T-cell (primary cell): Measurements from ENCODE around the gene INHBE. TPM values are rescaled to one million over a fixed set of nuclear protein-coding genes. Genes with fewer than 3 reads are reported as not detected.
"Not testable (repeated sequence)": the region's sequence is repeated elsewhere in the genome, so short reads cannot be mapped to it uniquely, and the experiment has no call there.

Source experiments
- ATAC-seq, 4 experiments: fragments of 200-7000 bp in 3 of 4; fragments of 150-1000 bp in 1 of 4; cut with Tn5 transposase; replicated peaks in 1 of 4; 1 replicate in 3 of 4; 2 replicates in 1 of 4; pipeline ENCODE4 v1.10.0; 2021; ENCODE audit warnings: moderate library complexity in 3 of 4, mild to moderate bottlenecking in 2 of 4, moderate number of reproducible peaks in 1 of 4
- CTCF ChIA-PET, 2 donors: fragments of 300-600 bp; sonication (Branson Sonifier 250); formaldehyde crosslinking; loops; one replicate each; lab custom pipeline; 2022; ENCODE audit warnings: antibody characterized with exemption in 2 of 2; lab: Charles Lee
- POLR2A ChIA-PET, 2 donors: fragments of 300-600 bp; sonication (Branson Sonifier 250); formaldehyde crosslinking; loops; one replicate each; lab custom pipeline; 2022; ENCODE audit warnings: antibody characterized with exemption in 2 of 2; lab: Charles Lee
- DNase-seq, 35 experiments: peaks; one replicate each; pipeline versions ENCODE4 v3.0.0 to v3.0.0-alpha.2; 2013 to 2023
- H3K27ac ChIP-seq: one replicate; pipeline ENCODE4 v1.5.1; 2013; ENCODE audit warnings: low read length
- H3K27me3 ChIP-seq, 2 experiments: replicated peaks in 1 of 2; 1 replicate in 1 of 2; 2 replicates in 1 of 2; pipeline versions ENCODE4 v1.6.1 to v1.7.0; 2013; ENCODE audit warnings: low read length in 1 of 2, mixed read lengths in 1 of 2; ENCODE audit not compliant: control insufficient read depth in 2 of 2, insufficient read depth in 2 of 2; ENCODE audit errors: extremely low read depth in 1 of 2
- H3K36me3 ChIP-seq, 2 donors: 1 replicate in 1 of 2; 2 replicates in 1 of 2; pipeline versions ENCODE4 v1.6.1 to v1.7.0; 2013; ENCODE audit warnings: low read length in 1 of 2; ENCODE audit not compliant: control insufficient read depth in 2 of 2, insufficient read depth in 1 of 2; ENCODE audit errors: extremely low read depth in 1 of 2
- H3K4me1 ChIP-seq, 2 experiments: 1 replicate in 1 of 2; 2 replicates in 1 of 2; pipeline versions ENCODE4 v1.6.1 to v1.7.0; 2013; ENCODE audit warnings: low read length in 2 of 2, mixed read lengths in 1 of 2; ENCODE audit not compliant: insufficient read depth in 2 of 2, control insufficient read depth in 1 of 2; ENCODE audit errors: extremely low read depth in 1 of 2
- H3K4me3 ChIP-seq, 2 donors: 1 replicate in 1 of 2; 2 replicates in 1 of 2; pipeline versions ENCODE4 v1.5.1 to v1.7.0; 2013; ENCODE audit warnings: mild to moderate bottlenecking in 2 of 2, low read length in 1 of 2, moderate library complexity in 1 of 2; ENCODE audit not compliant: control insufficient read depth in 1 of 2; ENCODE audit errors: extremely low read depth in 1 of 2
- H3K9me3 ChIP-seq: 2 replicates; pipeline ENCODE4 v1.7.0; 2013
- H3K27ac Mint-ChIP-seq, 2 donors: one replicate each; pipeline ENCODE4 v1.8.0; 2020 to 2021; ENCODE audit warnings: mild to moderate bottlenecking in 2 of 2, mixed read lengths in 2 of 2
- H3K27me3 Mint-ChIP-seq, 2 donors: one replicate each; pipeline ENCODE4 v1.8.0; 2021 to 2022; ENCODE audit warnings: mixed read lengths in 2 of 2
- H3K36me3 Mint-ChIP-seq: one replicate; pipeline ENCODE4 v1.8.0; 2021; ENCODE audit warnings: mixed read lengths
- H3K4me1 Mint-ChIP-seq, 3 donors: one replicate each; pipeline ENCODE4 v1.8.0; 2020 to 2022; ENCODE audit warnings: mixed read lengths in 3 of 3, mild to moderate bottlenecking in 1 of 3
- H3K4me3 Mint-ChIP-seq, 3 donors: one replicate each; pipeline ENCODE4 v1.8.0; 2020 to 2022; ENCODE audit warnings: mild to moderate bottlenecking in 3 of 3, mixed read lengths in 3 of 3, moderate library complexity in 3 of 3
- H3K9me3 Mint-ChIP-seq, 3 donors: one replicate each; pipeline ENCODE4 v1.8.0; 2020 to 2022; ENCODE audit warnings: mixed read lengths in 3 of 3
- WGBS: methylation state at CpG from one replicate; pipeline ENCODE4 v1.1.5; 2013; ENCODE audit warnings: missing lambda C conversion rate; ENCODE audit not compliant: insufficient coverage; 5-methylcytosine and 5-hydroxymethylcytosine counted together
- total RNA-seq, 35 experiments: library from RNA in 6 of 35; stranded (reverse) in 6 of 35; fragments of 120-200 nt in 1 of 35; gene quantifications; one replicate each; pipeline versions ENCODE4 v1.2.1 to v1.2.4 and lab custom pipeline; 2013 to 2026

Gene INHBE
- total RNA-seq, 5 donors from 2014 or later (not counting 1 experiment from before 2014, with no cell fraction given), result 0.09 to 0.13 (median 0.12) TPM; not detected in 2

GRCh38 chr12:57435293-57435692, 19.8 kb upstream of the INHBE start:
- Histone ChIP-seq H3K4me1 (peaks cover 6 to 13% of the 10 kb centered on the region in 2 experiments), H3K4me3 (no peak overlapping the region), H3K27ac (no peak overlapping the region), H3K9me3 (no peaks in the 10 kb centered on the region), H3K36me3 (no peaks in the 10 kb centered on the region), H3K27me3 (peaks cover 0 to 4% of the 10 kb centered on the region in 2 experiments)
- ChIA-PET POLR2A (interaction anchor here in 1 of 2 donors (0.7 kb wide), 1 partner anchor 54 kb away, joined by 3 read pairs; no protein-coding TSS in a partner anchor), CTCF (no interaction called here)
- DNase-seq (no peak), ATAC-seq (no peak)
- Mint-ChIP-seq H3K27me3 (no peaks in the 10 kb centered on the region), H3K4me1 (peaks cover 13 to 19% (median 17%) of the 10 kb centered on the region in 3 donors), H3K27ac (peak overlapping the region; percentile 72 to 74), H3K4me3 (peak overlapping the region in 1 of 3 donors; percentile 17), H3K9me3 (no peaks in the 10 kb centered on the region), H3K36me3 (no peaks in the 10 kb centered on the region)
- WGBS, result 65% methylated on average over 3 of the region's 4 CpGs

- Histone ChIP-seq H3K36me3 (no peaks in the 10 kb centered on the region), H3K4me1 (peaks cover 2 to 8% of the 10 kb centered on the region in 2 experiments), H3K27ac (no peak overlapping the region), H3K9me3 (no peaks in the 10 kb centered on the region), H3K27me3 (peaks cover 0 to 10% of the 10 kb centered on the region in 2 experiments), H3K4me3 (no peak overlapping the region)
- Mint-ChIP-seq H3K4me1 (peaks cover 4 to 9% (median 5%) of the 10 kb centered on the region in 3 donors), H3K9me3 (peaks cover 0 to 11% (median 6%) of the 10 kb centered on the region in 3 donors), H3K27ac (no peak overlapping the region), H3K4me3 (no peak overlapping the region), H3K36me3 (peaks cover 9% of the 10 kb centered on the region), H3K27me3 (peaks cover 8 to 9% of the 10 kb centered on the region in 2 donors)
- CTCF ChIA-PET, result interaction anchor here in 1 of 2 donors (0.6 kb wide), 1 partner anchor 63 kb away, joined by 3 read pairs; no protein-coding TSS in a partner anchor
- WGBS, result no CpG with 5 or more reads among the region's 1 CpG
- ATAC-seq, result no peak
- no peak for DNase-seq
- POLR2A ChIA-PET, result no interaction called here
Measured at GRCh38 chr12:57438400-57438799, 16.7 kb upstream of the INHBE start.

GRCh38 chr12:57439762-57440266, 15.3 kb upstream of the INHBE start:
- ChIA-PET POLR2A (no interaction called here), CTCF (interaction anchor here in 1 of 2 donors (0.7 kb wide), 3 partner anchors 12 to 175 kb away, joined by 4 to 6 read pairs (median 5); partner anchors contain the start of gene GLI1)
- H3K4me3 ChIP-seq, result no peak overlapping the region
- no peak overlapping the region for H3K4me3 Mint-ChIP-seq
- H3K27me3 Mint-ChIP-seq, result peaks cover 8 to 9% of the 10 kb centered on the region in 2 donors
- H3K4me1 Mint-ChIP-seq, result peaks cover 4 to 5% (median 5%) of the 10 kb centered on the region in 3 donors
- no peak for DNase-seq
- no peak overlapping the region for H3K27ac ChIP-seq
- no peak overlapping the region for H3K27ac Mint-ChIP-seq
- ATAC-seq, result no peak
- H3K36me3 Mint-ChIP-seq, result peaks cover 9% of the 10 kb centered on the region
- H3K9me3 Mint-ChIP-seq, result peaks cover 0 to 11% (median 6%) of the 10 kb centered on the region in 3 donors
- H3K4me1 ChIP-seq, result peaks cover 2 to 8% of the 10 kb centered on the region in 2 experiments
- no peaks in the 10 kb centered on the region for H3K9me3 ChIP-seq
- H3K36me3 ChIP-seq, result no peaks in the 10 kb centered on the region
- 86% methylated on average over 2 of the region's 4 CpGs for WGBS
- peaks cover 0 to 10% of the 10 kb centered on the region in 2 experiments for H3K27me3 ChIP-seq

GRCh38 chr12:57441393-57441792, 13.7 kb upstream of the INHBE start:
- ATAC-seq, H3K36me3 Mint-ChIP-seq, H3K4me1 Mint-ChIP-seq, POLR2A ChIA-PET, H3K27ac ChIP-seq, H3K9me3 ChIP-seq, CTCF ChIA-PET, H3K27ac Mint-ChIP-seq, H3K4me1 ChIP-seq, DNase-seq, H3K27me3 Mint-ChIP-seq, H3K27me3 ChIP-seq, H3K36me3 ChIP-seq, H3K4me3 Mint-ChIP-seq, H3K4me3 ChIP-seq: not testable (repeated sequence)
- H3K9me3 Mint-ChIP-seq, result peaks cover 0 to 11% (median 6%) of the 10 kb centered on the region in 3 donors
- WGBS, result no CpG with 5 or more reads among the region's 2 CpGs

- CTCF ChIA-PET, result no interaction called here
- Mint-ChIP-seq H3K4me1 (no peaks in the 10 kb centered on the region), H3K27ac (no peak overlapping the region), H3K36me3 (peaks cover 9% of the 10 kb centered on the region), H3K9me3 (peaks cover 0 to 11% (median 6%) of the 10 kb centered on the region in 3 donors), H3K4me3 (no peak overlapping the region), H3K27me3 (peaks cover 8 to 9% of the 10 kb centered on the region in 2 donors)
- no peaks in the 10 kb centered on the region for H3K9me3 ChIP-seq
- no peaks in the 10 kb centered on the region for H3K36me3 ChIP-seq
- WGBS, result no CpG with 5 or more reads among the region's 1 CpG
- POLR2A ChIA-PET, result no interaction called here
- ATAC-seq (no peak), DNase-seq (no peak)
- peaks cover 0 to 7% of the 10 kb centered on the region in 2 experiments for H3K27me3 ChIP-seq
- no peak overlapping the region for H3K4me3 ChIP-seq
- no peaks in the 10 kb centered on the region for H3K4me1 ChIP-seq
- no peak overlapping the region for H3K27ac ChIP-seq
Measured at GRCh38 chr12:57441846-57442427, 13.2 kb upstream of the INHBE start.

GRCh38 chr12:57444337-57444736, 10.8 kb upstream of the INHBE start:
- H3K4me1 Mint-ChIP-seq, H3K9me3 ChIP-seq, H3K36me3 ChIP-seq, H3K27ac Mint-ChIP-seq, H3K27me3 Mint-ChIP-seq, CTCF ChIA-PET, DNase-seq, H3K27ac ChIP-seq, H3K36me3 Mint-ChIP-seq, H3K4me1 ChIP-seq, H3K4me3 Mint-ChIP-seq, H3K4me3 ChIP-seq, POLR2A ChIA-PET, ATAC-seq, H3K27me3 ChIP-seq: not testable (repeated sequence)
- H3K9me3 Mint-ChIP-seq, result peaks cover 0 to 11% (median 6%) of the 10 kb centered on the region in 3 donors
- 100% methylated on average over 1 of the region's 6 CpGs for WGBS
